ENCODE data around the gene SH3PXD2A. TPM values are rescaled to one million over a fixed set of nuclear protein-coding genes. Genes with fewer than 3 reads are reported as not detected.

The SH3PXD2A gene
- total RNA-seq, 1 donor from 2014 or later: 166 TPM

DNA sequence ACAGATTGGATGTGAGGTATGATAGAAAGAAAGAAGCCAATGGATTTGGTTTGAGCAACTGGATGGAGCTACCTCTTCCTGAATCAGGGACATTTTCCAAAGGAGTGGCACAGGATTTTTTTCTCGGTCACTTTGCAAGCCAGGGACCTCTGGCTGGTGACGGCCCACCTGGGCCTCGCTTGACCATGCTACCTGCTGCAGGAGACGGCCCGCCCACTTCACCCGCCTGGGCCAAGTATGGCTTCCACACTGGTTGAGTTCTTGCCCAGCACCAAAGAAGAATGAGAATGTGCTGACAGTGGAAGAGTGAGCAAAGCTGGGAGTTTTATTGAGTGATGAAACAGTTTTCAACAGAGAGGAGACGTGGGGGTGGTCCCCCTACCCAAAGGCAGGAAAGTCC is 24.5 kb upstream of the SH3PXD2A start:
- DNase-seq (ENCODE audit: low spot score) (no peak), ATAC-seq (no peak)
- intact Hi-C loops (cut with DNase I): loop anchor here (10.0 kb wide), 1 partner anchor 245 kb away; the partner anchor contains the start of gene SFR1

DNA sequence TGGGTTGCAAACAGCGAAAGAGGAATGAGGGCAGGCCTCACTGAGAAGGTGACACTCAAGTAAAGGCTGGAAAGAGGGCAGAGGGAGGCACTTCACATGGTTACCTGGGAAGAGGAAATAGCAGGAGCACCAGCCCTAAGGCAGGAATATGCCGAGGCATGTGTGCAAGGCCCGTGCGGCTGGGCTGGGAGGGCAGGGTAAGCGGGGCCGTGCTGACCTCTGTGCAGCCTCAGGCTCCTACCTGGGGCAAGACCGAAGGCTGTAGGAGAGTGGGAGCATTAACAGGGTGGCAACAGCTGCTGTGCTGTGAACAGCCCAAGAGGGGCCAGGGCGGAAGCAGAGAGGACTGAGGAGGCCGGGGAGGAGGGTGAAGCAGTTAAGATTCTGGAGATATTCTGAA is 24.0 kb upstream of the SH3PXD2A start:
- no peak for DNase-seq (ENCODE audit: low spot score)
- intact Hi-C loops (cut with DNase I): no loop called here
- no peak for ATAC-seq

DNA sequence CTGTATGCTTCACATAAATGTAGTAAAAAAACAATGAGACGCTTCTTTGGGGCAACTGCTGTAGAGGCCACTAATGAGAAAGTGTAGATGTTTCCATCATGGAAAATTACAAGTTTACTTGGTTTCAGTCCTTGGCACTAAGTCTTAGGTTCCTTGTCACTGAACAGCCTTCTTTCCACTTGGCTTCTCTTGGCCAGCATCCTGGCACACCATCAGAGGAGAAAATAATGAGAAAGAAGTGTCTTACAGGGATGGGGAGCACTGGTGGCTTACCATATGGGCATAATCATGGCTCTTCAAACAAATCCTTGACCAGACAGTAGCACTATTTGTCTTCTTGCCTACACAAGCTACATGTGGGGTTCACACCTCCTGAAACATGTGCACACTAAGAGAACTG is 22.5 kb upstream of the SH3PXD2A start:
- intact Hi-C loops (cut with DNase I): no loop called here
- DNase-seq (ENCODE audit: low spot score) (no peak), ATAC-seq (no peak)

DNA sequence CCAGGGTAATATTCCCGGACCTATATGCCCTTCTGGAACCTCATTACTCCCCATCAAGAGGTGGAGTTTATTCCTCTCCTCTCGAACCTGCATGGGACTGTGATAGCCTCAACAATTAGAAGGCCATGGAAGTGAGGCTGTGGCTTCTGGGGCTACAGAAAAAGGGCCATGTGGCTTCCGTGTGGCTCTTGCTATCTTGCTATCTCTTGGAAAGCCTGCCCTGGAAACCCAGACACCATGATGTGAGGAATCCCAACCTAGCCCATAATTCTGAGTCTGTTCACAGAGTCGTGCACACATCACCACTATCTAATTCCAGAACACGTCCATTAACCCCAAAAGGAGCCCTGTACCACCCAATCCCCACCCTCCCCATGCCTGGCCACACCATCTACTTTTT is 20.8 kb upstream of the SH3PXD2A start:
- DNase-seq (ENCODE audit: low spot score): no peak
- no peak for ATAC-seq
- intact Hi-C loops (cut with DNase I): no loop called here

DNA sequence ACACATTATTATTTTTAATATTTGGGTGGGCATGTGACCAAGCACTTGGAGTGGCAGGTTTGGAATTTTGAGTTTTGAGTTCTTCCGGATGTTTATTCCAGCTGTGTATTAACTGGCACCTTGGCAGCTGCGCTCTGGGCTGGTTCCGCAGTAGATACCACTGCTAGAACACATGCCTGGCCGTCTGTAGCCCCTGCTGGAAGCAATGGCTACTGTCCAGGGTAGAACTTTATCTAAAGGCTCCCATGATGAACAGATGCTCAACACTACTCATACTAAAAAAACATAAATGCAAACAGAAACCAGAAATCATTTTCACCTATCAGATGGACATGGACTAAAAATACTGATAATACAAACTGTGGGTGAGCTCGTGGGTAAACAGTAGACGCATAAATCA is 19.4 kb upstream of the SH3PXD2A start:
- intact Hi-C loops (cut with DNase I): no loop called here
- ATAC-seq (no peak), DNase-seq (ENCODE audit: low spot score) (no peak)

DNA sequence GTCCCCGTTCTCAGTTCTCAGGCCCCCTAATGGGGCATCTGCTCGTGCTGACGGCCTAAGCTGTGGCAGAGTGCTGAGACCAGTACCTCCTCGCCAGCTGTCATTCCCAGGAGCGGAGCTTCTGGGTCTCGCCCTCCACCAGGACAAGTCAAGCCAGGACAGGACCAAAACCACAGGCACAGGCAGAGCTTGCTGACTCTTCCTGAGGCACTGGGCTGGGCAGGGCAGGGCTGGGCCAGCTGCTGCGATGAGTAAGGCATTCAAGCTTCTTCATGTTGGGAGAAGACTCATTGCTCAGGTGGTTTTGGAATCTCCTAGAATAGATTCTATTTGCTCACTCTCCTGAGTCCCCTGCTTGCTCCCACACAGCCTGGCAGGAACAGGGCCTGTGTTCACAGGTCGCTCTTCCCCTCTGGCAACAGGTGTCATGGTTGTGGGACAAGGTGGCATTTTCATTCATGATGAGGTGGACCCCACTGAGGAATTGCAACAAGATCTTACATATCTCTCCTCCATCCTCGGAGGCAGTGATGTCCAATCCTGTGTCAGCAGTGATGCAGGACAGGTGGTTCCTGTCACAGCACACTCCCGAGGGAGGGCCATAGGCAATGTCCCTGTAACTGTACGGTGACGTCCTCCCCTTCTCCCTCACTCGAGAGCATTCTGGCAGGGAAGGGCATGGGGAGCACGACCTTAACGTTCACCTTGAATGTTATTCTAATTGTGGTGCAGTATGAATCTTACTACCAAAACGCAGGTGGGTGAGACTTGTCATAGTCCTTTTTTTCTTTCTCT is 17.0 kb upstream of the SH3PXD2A start:
- ATAC-seq (no peak), DNase-seq (ENCODE audit: low spot score) (no peak)
- intact Hi-C loops (cut with DNase I): no loop called here

DNA sequence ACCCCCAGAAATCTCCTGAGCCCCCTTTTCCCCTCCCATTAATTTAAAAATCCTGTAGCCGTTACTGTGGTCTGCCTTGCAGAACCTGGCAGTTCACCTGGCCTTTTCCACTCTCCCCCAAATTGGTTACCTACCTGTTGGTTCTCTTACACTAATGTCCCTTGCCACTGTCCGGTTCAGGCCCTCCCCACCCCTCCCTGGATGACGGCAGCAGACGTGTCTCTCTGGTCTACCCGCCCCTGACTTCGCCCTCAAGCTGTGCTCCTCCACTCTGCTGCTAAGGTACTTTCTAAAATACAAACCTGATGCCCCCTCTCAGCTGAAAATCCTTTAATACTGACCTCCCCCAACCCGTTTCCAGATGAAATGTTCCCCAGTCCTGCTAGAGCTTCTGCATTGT is 15.6 kb upstream of the SH3PXD2A start:
- no peak for DNase-seq (ENCODE audit: low spot score)
- intact Hi-C loops (cut with DNase I): no loop called here

DNA sequence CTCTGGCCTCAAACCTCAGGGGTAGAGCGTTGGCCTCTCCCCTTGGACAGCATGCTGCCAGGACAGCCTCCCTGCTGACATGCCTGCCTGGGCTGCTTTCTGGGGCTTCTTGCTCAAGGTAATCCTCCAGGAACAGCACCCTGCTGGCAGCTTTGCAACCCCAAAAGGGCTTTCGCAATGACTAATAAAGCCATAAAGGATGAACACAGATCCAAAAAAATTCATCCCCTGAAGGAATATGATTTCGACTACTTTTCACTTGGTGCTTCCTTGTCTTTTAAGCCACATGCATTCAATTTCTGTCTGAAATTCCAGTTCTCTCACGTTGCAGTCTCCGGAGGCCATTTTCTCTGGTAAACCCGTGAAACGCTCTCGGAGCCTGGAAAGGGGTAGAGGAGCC is 15.1 kb upstream of the SH3PXD2A start:
- no peak for DNase-seq (ENCODE audit: low spot score)
- intact Hi-C loops (cut with DNase I): no loop called here
- peak; percentile 44 for ATAC-seq

More for the DNA sequence above, 15.6 kb upstream of the SH3PXD2A start:
- ATAC-seq: no peak

DNA sequence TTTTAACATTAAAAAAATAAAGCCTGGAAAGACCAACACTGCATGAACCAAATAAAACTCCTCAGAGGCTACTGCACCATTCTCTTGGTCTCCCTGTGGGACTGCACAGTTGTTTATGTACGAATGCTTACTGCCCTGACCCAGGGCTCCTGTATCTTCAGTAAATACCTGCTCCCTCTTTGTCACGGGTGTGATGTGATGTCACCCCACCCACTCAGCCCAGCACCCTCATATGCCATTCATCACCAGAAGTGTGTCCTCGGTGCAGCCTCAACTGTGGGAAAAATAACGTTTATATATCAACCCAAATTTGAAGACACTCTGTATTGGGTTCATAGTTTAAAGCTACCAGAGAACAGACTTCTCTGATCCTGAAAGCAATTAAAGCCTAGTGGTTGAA is 14.0 kb upstream of the SH3PXD2A start:
- intact Hi-C loops (cut with DNase I): loop anchor here (10.0 kb wide), 1 partner anchor 275 kb away; no protein-coding TSS in a partner anchor
- ATAC-seq (no peak), DNase-seq (ENCODE audit: low spot score) (no peak)

DNA sequence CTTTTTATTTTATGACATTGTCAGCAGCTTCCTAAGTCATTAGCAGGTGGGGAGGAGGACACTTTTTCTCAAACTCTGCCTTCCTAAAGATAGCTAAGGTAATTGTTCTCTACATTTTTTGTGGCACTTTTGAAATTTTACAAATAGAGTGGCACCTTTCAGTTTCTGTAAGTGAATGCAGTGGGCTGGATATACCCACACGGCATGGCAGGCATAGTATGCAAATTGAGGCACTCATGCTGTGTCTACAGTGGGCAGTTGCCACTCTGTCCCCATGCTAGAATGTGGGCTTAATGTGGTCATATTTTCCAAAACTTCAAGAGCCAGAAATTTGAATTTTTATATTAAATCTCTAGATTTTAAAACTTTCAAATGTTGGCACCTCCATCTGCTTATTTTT is 12.8 kb upstream of the SH3PXD2A start:
- ATAC-seq (no peak), DNase-seq (ENCODE audit: low spot score) (no peak)
- intact Hi-C loops (cut with DNase I): loop anchor here (10.0 kb wide), 1 partner anchor 273 kb away; no protein-coding TSS in a partner anchor

DNA sequence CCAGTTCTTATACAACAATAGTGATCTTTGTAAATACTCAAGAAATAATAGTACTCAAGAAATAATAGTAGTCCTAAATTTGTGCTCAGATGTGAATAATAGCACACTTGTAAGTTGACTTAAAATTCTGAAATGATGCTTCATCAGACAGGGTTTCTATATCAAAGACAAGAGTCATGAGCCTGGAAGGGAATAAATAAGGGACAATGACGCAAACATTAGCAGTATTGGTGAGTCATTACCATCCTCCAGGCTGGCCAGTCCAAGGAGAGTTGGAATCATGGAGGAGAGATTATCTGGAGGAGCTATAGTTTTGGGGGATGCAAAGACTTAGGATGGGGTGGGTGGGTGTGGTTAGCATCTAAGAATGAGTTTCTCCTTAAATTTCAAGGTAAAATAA is 6.1 kb upstream of the SH3PXD2A start:
- intact Hi-C loops (cut with DNase I): loop anchor here (10.0 kb wide), 1 partner anchor 267 kb away; no protein-coding TSS in a partner anchor
- ATAC-seq (no peak), DNase-seq (ENCODE audit: low spot score) (no peak)

DNA sequence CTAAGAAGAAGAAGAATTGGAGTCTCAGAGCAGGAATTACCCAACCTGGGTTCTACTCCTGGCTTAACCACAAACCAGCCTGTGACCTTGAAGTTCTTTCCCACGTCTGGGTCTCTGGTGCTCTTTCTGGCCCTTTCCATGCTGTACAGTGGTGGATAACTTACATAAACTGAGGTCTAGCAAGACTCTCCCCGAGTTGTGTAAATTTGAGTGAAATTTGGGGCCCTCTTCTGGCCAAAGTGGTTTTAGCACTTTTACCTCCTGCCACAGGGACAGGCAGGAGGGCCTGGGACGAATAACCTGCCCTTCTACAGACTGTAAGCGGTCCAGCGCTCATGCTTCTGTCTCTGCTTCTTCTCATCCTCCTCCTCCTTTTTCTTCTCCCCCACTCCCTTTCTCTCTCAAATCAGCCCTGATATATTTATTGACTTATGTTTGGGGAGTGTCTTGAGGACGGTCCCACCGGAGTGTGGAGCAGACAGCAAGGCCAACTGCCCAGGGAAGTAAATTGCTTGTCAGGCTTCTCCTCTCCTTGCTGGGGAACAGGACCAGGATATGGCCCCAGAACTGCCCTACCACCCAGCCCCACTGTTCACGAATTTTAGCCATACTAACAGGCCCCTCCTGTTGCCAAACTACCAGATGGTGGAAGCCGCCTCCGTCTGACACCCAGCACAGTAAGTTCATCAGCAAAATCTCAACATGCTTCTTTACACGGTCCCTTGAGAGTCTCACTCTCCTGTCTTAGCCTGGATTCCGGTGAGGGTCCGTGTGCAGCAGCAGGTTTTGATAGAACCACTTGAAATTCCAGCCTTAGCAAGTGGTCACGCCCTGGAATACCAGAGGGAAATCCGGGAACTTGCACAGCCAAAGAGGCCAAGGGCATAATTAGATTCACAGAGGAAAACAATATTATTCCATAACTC is 4.0 kb upstream of the SH3PXD2A start:
- ATAC-seq (peak; percentile 80), DNase-seq (ENCODE audit: low spot score) (peak; percentile 76)
- intact Hi-C loops (cut with DNase I): loop anchor here (5.0 to 10.0 kb wide), 3 partner anchors 147 to 265 kb away; no protein-coding TSS in a partner anchor

DNA sequence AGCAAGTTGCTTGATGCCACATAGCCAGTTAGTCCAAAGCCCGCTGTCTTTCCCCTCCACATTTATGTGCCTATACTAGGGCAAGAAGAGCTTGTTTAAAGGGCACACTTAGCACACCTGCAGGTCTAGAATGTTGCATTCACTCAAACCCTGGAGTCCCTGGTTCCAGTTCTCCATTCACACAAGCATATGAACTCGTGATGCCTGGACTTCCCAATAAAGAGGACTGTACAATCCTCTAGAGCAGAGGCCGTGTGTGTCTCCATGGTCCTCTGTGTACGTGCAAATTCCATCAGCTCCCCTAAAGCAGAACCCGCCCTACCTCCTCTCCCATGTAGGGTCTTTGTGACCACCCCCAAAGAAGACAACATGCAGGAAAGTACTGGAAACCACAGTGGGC is 3.0 kb upstream of the SH3PXD2A start:
- ATAC-seq: no peak
- intact Hi-C loops (cut with DNase I): loop anchor here (5.0 to 10.0 kb wide), 2 partner anchors 146 to 244 kb away; no protein-coding TSS in a partner anchor
- no peak for DNase-seq (ENCODE audit: low spot score)

DNA sequence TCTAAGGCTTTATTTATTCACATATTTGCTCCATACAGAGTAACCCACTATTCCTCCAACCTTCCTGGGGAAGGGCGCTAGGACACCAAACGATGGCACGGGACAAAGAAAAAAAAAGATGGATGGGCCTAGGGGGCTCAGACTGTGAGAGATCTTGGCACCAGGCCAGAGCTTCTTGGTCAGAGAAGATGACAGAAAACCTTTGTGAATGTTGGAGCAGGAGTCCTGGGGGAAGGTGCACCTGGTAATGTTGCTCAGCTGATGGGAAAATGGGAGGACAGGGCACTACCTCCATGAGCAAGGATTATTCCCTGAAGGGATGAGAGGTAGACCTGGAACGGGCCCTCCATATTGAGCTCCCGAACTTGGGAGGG is 1.4 kb upstream of the SH3PXD2A start:
- intact Hi-C loops (cut with DNase I): loop anchor here (5.0 to 10.0 kb wide), 2 partner anchors 144 to 242 kb away; no protein-coding TSS in a partner anchor
- DNase-seq (ENCODE audit: low spot score): peak; percentile 54

DNA sequence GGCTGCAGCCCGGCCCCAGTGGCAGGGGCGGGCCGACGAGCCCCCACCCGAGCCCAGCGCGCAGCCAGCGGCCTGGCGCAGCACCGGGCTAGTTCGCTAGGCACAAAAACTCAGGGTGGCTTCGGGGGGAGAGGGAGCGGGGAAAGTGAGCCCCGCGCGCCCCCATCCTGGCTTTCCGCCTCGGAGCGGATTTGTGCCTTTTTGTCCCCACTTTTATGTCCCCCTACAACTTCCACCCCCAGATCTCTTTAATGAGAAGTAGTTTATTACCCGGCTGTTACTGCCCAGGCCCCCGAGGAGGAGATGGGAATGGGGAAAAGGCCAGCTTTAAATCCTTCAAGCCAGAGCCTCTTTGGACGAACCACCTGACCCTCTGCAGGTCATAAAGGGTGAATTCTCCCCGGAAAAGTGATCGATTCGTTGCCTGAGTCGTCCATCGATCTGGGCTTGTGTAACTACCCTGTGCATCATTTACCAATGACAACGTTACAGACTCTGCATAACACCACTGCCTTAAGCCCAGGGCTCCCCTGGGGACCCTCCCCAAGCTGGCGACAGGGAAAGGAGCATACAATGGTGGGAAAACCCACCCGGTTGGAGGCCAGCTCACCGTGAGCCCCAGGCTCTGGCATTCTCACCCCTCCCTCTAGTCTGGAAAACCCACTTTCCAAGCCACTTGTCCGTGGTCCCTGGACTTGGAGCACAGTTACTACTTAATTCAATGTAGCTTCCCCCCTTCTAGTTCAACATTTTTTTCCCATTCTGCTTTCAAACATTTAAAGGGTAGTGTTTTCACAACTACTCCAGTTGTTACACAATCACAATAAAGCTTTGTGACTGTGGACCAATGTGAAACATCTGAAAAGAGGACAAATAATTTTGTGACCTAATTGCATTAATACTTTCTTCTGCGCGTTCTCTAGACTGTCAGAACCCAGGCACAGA is 748 bp upstream of the SH3PXD2A start:
- no peak for ATAC-seq
- peak; percentile 57 for DNase-seq (ENCODE audit: low spot score)
- intact Hi-C loops (cut with DNase I): loop anchor here (5.0 to 10.0 kb wide), 2 partner anchors 144 to 241 kb away; no protein-coding TSS in a partner anchor

More for the DNA sequence above, 1.4 kb upstream of the SH3PXD2A start:
- no peak for ATAC-seq

DNA sequence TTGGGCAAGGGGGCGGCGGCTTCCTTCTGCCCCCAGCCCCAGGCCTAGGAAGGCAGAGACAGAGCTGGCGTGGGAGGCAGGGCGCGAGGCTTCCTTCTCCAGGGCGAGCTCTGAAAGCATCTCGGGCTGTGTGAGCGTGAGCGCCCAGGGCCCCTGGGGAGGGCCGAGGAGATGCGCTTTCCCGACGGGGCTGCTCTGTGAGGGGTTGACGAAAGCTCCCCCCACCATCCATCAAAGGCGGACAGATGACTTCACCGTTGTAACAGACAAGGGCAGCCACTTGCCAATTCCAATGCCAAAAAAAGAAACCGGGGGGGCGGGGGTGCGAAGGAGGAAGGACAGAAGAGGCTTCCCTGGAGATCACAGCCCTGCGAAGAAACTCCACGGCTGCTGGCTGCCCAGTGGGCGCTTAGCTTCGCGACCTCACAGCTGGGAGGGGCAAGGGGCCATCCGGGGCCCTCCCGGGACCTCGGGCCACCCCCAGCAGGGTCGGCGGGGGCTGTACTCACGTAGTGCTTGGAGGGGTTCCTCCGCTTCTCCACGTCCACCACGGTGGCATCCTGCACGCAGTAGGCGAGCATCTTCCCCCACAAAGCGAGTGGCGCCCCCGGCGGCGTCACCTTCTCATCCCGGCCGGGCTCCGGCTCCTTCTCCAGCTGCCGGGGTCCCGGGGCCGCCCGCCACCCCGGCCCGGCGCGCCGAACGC is 537 bp downstream of the SH3PXD2A start:
- peak; percentile 73 for DNase-seq (ENCODE audit: low spot score)
- intact Hi-C loops (cut with DNase I): loop anchor here (5.0 to 10.0 kb wide), 2 partner anchors 143 to 240 kb away; no protein-coding TSS in a partner anchor
- peak; percentile 40 for ATAC-seq

DNA sequence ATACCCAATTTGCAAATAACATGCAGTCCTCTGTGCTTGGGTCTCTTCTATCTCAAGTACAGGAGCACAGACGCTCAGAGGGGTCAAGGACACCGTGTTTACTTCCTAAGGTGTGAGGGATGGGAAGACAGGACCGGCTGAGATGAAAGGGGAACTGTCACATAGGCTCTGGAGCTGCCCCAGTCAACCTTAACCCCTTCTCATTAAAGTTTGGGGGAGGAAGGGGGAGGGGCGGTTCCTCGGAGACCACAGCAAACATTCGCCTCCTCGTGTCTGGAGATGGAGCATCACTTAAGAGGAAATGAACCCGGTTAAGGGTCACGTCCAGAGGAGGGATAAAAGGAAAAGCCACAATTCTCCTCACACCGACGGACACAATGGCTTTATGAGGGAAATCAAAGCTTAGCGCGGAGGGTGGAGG is 1.1 kb downstream of the SH3PXD2A start:
- DNase-seq (ENCODE audit: low spot score) (no peak), ATAC-seq (peak; percentile 23)
- intact Hi-C loops (cut with DNase I): loop anchor here (10.0 kb wide), 1 partner anchor 239 kb away; no protein-coding TSS in a partner anchor

All from sciatic nerve (tissue), 2 donors.